Lung (tissue), 12 donors: ENCODE data around the gene EIF3I. TPM values are rescaled to one million over a fixed set of nuclear protein-coding genes. Genes with fewer than 3 reads are reported as not detected.

Source experiments
- ATAC-seq: fragments of 200-7000 bp; cut with Tn5 transposase; one replicate; pipeline ENCODE4 v1.9.1; 2020; ENCODE audit warnings: moderate number of reproducible peaks; ENCODE audit not compliant: insufficient read depth, low FRiP score
- DNase-seq, 3 donors: peaks; one replicate each; pipeline ENCODE4 v3.0.0-alpha.2; 2013 to 2017
- H3K27ac ChIP-seq, 2 donors: one replicate each; pipeline ENCODE4 v1.5.1; 2013; ENCODE audit warnings: mild to moderate bottlenecking in 2 of 2, moderate library complexity in 2 of 2, control low read depth in 1 of 2, inconsistent platforms in 1 of 2, low read depth in 1 of 2, low read length in 1 of 2
- H3K27me3 ChIP-seq, 3 donors: one replicate each; pipeline ENCODE4 v1.5.1; 2013; ENCODE audit warnings: low read length in 2 of 3; ENCODE audit not compliant: control insufficient read depth in 3 of 3, insufficient read depth in 3 of 3
- H3K36me3 ChIP-seq, 4 donors: one replicate each; pipeline ENCODE4 v1.5.1; 2013; ENCODE audit warnings: low read length in 4 of 4, mild to moderate bottlenecking in 1 of 4, moderate library complexity in 1 of 4; ENCODE audit not compliant: control insufficient read depth in 4 of 4, insufficient read depth in 4 of 4
- H3K4me1 ChIP-seq, 5 donors: one replicate each; pipeline ENCODE4 v1.5.1; 2013; ENCODE audit warnings: low read length in 5 of 5, mild to moderate bottlenecking in 2 of 5, moderate library complexity in 1 of 5; ENCODE audit not compliant: control insufficient read depth in 5 of 5, insufficient read depth in 5 of 5
- H3K4me3 ChIP-seq: one replicate; pipeline ENCODE4 v1.5.1; 2013; ENCODE audit warnings: mild to moderate bottlenecking, control low read depth, moderate library complexity
- H3K9ac ChIP-seq, 2 donors: one replicate each; pipeline ENCODE4 v1.5.1; 2013; ENCODE audit warnings: low read length in 2 of 2, control low read depth in 1 of 2; ENCODE audit not compliant: insufficient read depth in 1 of 2
- H3K9me3 ChIP-seq, 4 donors: one replicate each; pipeline ENCODE4 v1.5.1; 2013; ENCODE audit warnings: low read length in 3 of 4, mild to moderate bottlenecking in 1 of 4, moderate library complexity in 1 of 4; ENCODE audit not compliant: control insufficient read depth in 4 of 4, insufficient read depth in 3 of 4
- CTCF ChIP-seq: IDR thresholded peaks from 2 replicates; pipeline ENCODE4 v1.5.1; 2012; ENCODE audit warnings: mild to moderate bottlenecking; ENCODE audit errors: control extremely low read depth, extremely low read depth
- WGBS, 2 donors: extraction: QIAGEN DNeasy Blood & Tissue Kit; methylation state at CpG; one replicate each; pipeline ENCODE4 v1.1.7; 2013; 5-methylcytosine and 5-hydroxymethylcytosine counted together
- polyA plus RNA-seq, 2 donors: library from polyadenylated mRNA; stranded (reverse); fragments of 200-250 nt; gene quantifications; one replicate each; pipeline ENCODE4 v1.2.1, GENCODE V29; 2013
- total RNA-seq, 2 donors: library from RNA; depleted of rRNA in 1 of 2; stranded (reverse); fragments of >200 nt in 1 of 2; gene quantifications; one replicate each; pipeline ENCODE4 v1.2.1, GENCODE V29; 2014 to 2021
- donor health status: control.
- donor health status: control.
- donor health status: Bipolar disorder and iron deficiency.
- donor health status: healthy.
- donor health status: DM: yes; HTN: yes; CAD: no.

EIF3I gene
- total and polyA plus RNA-seq, 4 donors = 81.0 to 255 (median 185) TPM

GRCh38 chr1:32192220-32192948, 29.8 kb upstream of the EIF3I start:
- H3K4me1 ChIP-seq = no peaks in the 10 kb centered on the region
- H3K4me3 ChIP-seq = no peak overlapping the region
- H3K27ac ChIP-seq = no peak overlapping the region
- no peak overlapping the region for H3K9ac ChIP-seq
- H3K27me3 ChIP-seq = no peaks in the 10 kb centered on the region
- DNase-seq (no peak), ATAC-seq (no peak)
- WGBS, 2 donors = 97 to 98% methylated on average over 8 of the region's 8 CpGs
- no peak for TF ChIP-seq CTCF
- no peaks in the 10 kb centered on the region for H3K9me3 ChIP-seq
- H3K36me3 ChIP-seq = peaks cover 56 to 81% (median 62%) of the 10 kb centered on the region in 4 donors

GRCh38 chr1:32194984-32195383, 27.2 kb upstream of the EIF3I start:
- Histone ChIP-seq H3K27me3 (no peaks in the 10 kb centered on the region), H3K4me3 (no peak overlapping the region), H3K9ac (no peak overlapping the region), H3K27ac (no peak overlapping the region), H3K4me1 (peaks cover 0 to 7% (median 0%) of the 10 kb centered on the region in 5 donors), H3K9me3 (no peaks in the 10 kb centered on the region), H3K36me3 (peaks cover 39 to 61% (median 45%) of the 10 kb centered on the region in 4 donors)
- 96% methylated on average over 6 of the region's 6 CpGs for WGBS, 2 donors
- DNase-seq (no peak), ATAC-seq (no peak)
- TF ChIP-seq CTCF = no peak

- no peaks in the 10 kb centered on the region for H3K27me3 ChIP-seq
- H3K4me1 ChIP-seq = peaks cover 0 to 8% (median 0%) of the 10 kb centered on the region in 5 donors
- no peaks in the 10 kb centered on the region for H3K9me3 ChIP-seq
- no peak overlapping the region for H3K9ac ChIP-seq
- no peak for ATAC-seq
- H3K36me3 ChIP-seq = peaks cover 34 to 57% (median 40%) of the 10 kb centered on the region in 4 donors
- H3K27ac ChIP-seq = no peak overlapping the region
- H3K4me3 ChIP-seq = no peak overlapping the region
- WGBS, 2 donors = 91 to 100% methylated on average over 3 of the region's 3 CpGs
- no peak for DNase-seq
- TF ChIP-seq CTCF = no peak
These were observed 26.7 kb upstream of the EIF3I start for GRCh38 chr1:32195531-32195930.
